Spleen (tissue), 7 donors: ENCODE measurements around the gene C1orf141.

Experiments
- POLR2A ChIP-seq, 3 donors: fragments of 450-650 bp; IDR thresholded peaks; one replicate each; pipeline ENCODE4 v1.5.1; 2017; ENCODE audit warnings: antibody characterized with exemption in 3 of 3, mild to moderate bottlenecking in 1 of 3
- POLR2AphosphoS5 ChIP-seq, 3 donors: sonication (generic); formaldehyde crosslinking; IDR thresholded peaks; one replicate each; pipeline ENCODE4 v1.5.1; 2017; ENCODE audit warnings: antibody characterized with exemption in 3 of 3
- TF ChIP-seq, protein P1 (sequence below), 11 experiments: fragments of 200-600 bp in 7 of 11; fragments of 450-650 bp in 4 of 11; sonication (generic) in 4 of 11; IDR thresholded peaks in 8 of 11; conservative IDR thresholded peaks in 3 of 11; 1 replicate in 7 of 11; 2 replicates in 4 of 11; pipeline versions ENCODE4 v1.4.0 to v1.8.0; 2016 to 2021; ENCODE audit warnings: antibody characterized with exemption in 11 of 11, inconsistent platforms in 4 of 11, mild to moderate bottlenecking in 1 of 11
- donor health status: DM: no; HTN: no; CAD: no; lungs with moderate emphysema.
- donor health status: DM: no; HTN: no; CAD: no.
- donor health status: DM: no; HTN: no; CAD: no.

GRCh38 chr1:67175530-67176087, 40.8 kb upstream of the C1orf141 start:
- TF ChIP-seq, protein P1, sequence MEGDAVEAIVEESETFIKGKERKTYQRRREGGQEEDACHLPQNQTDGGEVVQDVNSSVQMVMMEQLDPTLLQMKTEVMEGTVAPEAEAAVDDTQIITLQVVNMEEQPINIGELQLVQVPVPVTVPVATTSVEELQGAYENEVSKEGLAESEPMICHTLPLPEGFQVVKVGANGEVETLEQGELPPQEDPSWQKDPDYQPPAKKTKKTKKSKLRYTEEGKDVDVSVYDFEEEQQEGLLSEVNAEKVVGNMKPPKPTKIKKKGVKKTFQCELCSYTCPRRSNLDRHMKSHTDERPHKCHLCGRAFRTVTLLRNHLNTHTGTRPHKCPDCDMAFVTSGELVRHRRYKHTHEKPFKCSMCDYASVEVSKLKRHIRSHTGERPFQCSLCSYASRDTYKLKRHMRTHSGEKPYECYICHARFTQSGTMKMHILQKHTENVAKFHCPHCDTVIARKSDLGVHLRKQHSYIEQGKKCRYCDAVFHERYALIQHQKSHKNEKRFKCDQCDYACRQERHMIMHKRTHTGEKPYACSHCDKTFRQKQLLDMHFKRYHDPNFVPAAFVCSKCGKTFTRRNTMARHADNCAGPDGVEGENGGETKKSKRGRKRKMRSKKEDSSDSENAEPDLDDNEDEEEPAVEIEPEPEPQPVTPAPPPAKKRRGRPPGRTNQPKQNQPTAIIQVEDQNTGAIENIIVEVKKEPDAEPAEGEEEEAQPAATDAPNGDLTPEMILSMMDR (IDR thresholded peaks at IDR 0.05 in 8 of 11, conservative IDR thresholded peaks at IDR 0.05 in 3 of 11), result no peak
- no peak for TF ChIP-seq POLR2A (IDR thresholded peaks at IDR 0.05)
- no peak for TF ChIP-seq POLR2AphosphoS5 (IDR thresholded peaks at IDR 0.05)
